GM06990 (cell line): ENCODE measurements around the gene VEGFA.

Experiments
- DNase-seq: peaks from one replicate; pipeline ENCODE4 v3.0.0-alpha.2; 2011; ENCODE audit not compliant: insufficient read length; ENCODE audit errors: extremely low read depth
- H3K27me3 ChIP-seq: replicated peaks from 2 replicates; pipeline ENCODE4 v1.6.0; 2011; ENCODE audit warnings: low read length; ENCODE audit not compliant: control insufficient read depth, insufficient read depth
- H3K36me3 ChIP-seq: 2 replicates; pipeline ENCODE4 v1.5.1; 2011; ENCODE audit warnings: low read length; ENCODE audit not compliant: control insufficient read depth, insufficient read depth
- H3K4me3 ChIP-seq: replicated peaks from 2 replicates; pipeline ENCODE4 v1.5.1; 2011; ENCODE audit warnings: low read depth, mild to moderate bottlenecking, control low read depth, low read length
- CTCF ChIP-seq: IDR thresholded peaks from 2 replicates; pipeline ENCODE4 v1.5.1; 2011; ENCODE audit warnings: low read length, control low read depth, mild to moderate bottlenecking, inconsistent platforms; ENCODE audit not compliant: insufficient read depth, poor library complexity, severe bottlenecking

The VEGFA gene

GRCh38 chr6:43761666-43762409 lies 8.2 kb upstream of the VEGFA start:
- H3K36me3 ChIP-seq = no peaks in the 10 kb centered on the region
- no peak overlapping the region for H3K4me3 ChIP-seq
- DNase-seq = no peak
- no peaks in the 10 kb centered on the region for H3K27me3 ChIP-seq
- TF ChIP-seq CTCF = no peak

GRCh38 chr6:43762410-43762768 lies 7.6 kb upstream of the VEGFA start:
- Histone ChIP-seq H3K27me3 (no peaks in the 10 kb centered on the region), H3K4me3 (no peak overlapping the region), H3K36me3 (no peaks in the 10 kb centered on the region)
- DNase-seq = no peak
- TF ChIP-seq CTCF = no peak

- DNase-seq = no peak
Measured at GRCh38 chr6:43762966-43763695, 6.9 kb upstream of the VEGFA start.

GRCh38 chr6:43763812-43764522 lies 6.0 kb upstream of the VEGFA start:
- no peak for TF ChIP-seq CTCF

More at GRCh38 chr6:43762966-43763695, 6.9 kb upstream of the VEGFA start:
- Histone ChIP-seq H3K4me3 (no peak overlapping the region), H3K36me3 (no peaks in the 10 kb centered on the region), H3K27me3 (no peaks in the 10 kb centered on the region)
- TF ChIP-seq CTCF = no peak

GRCh38 chr6:43764772-43765171 lies 5.2 kb upstream of the VEGFA start:
- Histone ChIP-seq H3K4me3 (no peak overlapping the region), H3K36me3 (no peaks in the 10 kb centered on the region), H3K27me3 (no peaks in the 10 kb centered on the region)
- DNase-seq = no peak
- no peak for TF ChIP-seq CTCF

More at GRCh38 chr6:43763812-43764522, 6.0 kb upstream of the VEGFA start:
- H3K4me3 ChIP-seq = no peak overlapping the region
- no peaks in the 10 kb centered on the region for H3K27me3 ChIP-seq
- no peak for DNase-seq
- no peaks in the 10 kb centered on the region for H3K36me3 ChIP-seq
